Loucy (cell line): ENCODE data around the gene CTXN3.

ENCODE experiments used
- CTCF ChIP-seq: fragments of 200-600 bp; sonication (generic); conservative IDR thresholded peaks from 2 replicates; pipeline ENCODE4 v1.5.1; 2014; ENCODE audit warnings: mild to moderate bottlenecking, antibody characterized with exemption, low read length
- EZH2phosphoT487 ChIP-seq: fragments of 200-600 bp; IDR thresholded peaks from 2 replicates; pipeline ENCODE4 v1.6.1; 2018; ENCODE audit warnings: antibody characterized with exemption, mild to moderate bottlenecking, moderate library complexity, borderline replicate concordance

- TF ChIP-seq CTCF, result no peak
- no peak for TF ChIP-seq EZH2phosphoT487
These were observed 57.8 kb downstream of the CTXN3 start for GRCh38 chr5:127706691-127707090.
